ENCODE data around the gene LZTFL1. TPM values are rescaled to one million over a fixed set of nuclear protein-coding genes. Genes with fewer than 3 reads are reported as not detected.

The LZTFL1 gene
- total RNA-seq, 4 donors from 2014 or later, result 12.0 to 18.3 (median 17.8) TPM

DNA sequence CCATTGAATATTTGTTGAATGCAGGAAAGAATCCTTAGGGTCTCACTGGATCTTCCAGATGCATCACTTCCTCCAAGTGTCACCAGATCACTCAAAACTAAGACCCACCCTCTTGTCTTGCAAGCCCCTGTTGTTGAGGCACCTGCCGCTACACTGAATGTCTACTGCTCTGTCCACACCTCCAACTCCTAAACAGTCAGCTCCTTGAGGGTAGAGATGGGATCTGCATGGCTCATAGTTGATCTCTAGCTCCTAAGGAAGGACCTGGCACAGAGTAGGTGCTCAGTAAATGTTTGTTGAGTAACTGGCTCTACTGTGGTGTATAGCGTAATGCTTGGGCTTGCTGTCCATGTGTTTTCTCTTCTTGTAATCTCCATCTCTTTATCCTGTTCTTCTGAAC, 54.4 kb downstream of the LZTFL1 start:
- H3K36me3 ChIP-seq, result no peaks in the 10 kb centered on the region
- no peaks in the 10 kb centered on the region for H3K27me3 ChIP-seq
- H3K4me3 ChIP-seq, result no peak overlapping the region
- no peak for TF ChIP-seq POLR2A (IDR thresholded peaks at IDR 0.05; ENCODE audit: low read depth)
- TF ChIP-seq EP300 (IDR thresholded peaks at IDR 0.05), result no peak
- TF ChIP-seq POLR2AphosphoS5 (IDR thresholded peaks at IDR 0.05), result no peak
- TF ChIP-seq, protein P1, sequence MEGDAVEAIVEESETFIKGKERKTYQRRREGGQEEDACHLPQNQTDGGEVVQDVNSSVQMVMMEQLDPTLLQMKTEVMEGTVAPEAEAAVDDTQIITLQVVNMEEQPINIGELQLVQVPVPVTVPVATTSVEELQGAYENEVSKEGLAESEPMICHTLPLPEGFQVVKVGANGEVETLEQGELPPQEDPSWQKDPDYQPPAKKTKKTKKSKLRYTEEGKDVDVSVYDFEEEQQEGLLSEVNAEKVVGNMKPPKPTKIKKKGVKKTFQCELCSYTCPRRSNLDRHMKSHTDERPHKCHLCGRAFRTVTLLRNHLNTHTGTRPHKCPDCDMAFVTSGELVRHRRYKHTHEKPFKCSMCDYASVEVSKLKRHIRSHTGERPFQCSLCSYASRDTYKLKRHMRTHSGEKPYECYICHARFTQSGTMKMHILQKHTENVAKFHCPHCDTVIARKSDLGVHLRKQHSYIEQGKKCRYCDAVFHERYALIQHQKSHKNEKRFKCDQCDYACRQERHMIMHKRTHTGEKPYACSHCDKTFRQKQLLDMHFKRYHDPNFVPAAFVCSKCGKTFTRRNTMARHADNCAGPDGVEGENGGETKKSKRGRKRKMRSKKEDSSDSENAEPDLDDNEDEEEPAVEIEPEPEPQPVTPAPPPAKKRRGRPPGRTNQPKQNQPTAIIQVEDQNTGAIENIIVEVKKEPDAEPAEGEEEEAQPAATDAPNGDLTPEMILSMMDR (IDR thresholded peaks at IDR 0.05), result no peak
- peak; percentile 77 for DNase-seq (ENCODE audit: extremely low spot score)
- H3K9me3 ChIP-seq, result peaks cover 0 to 14% (median 8%) of the 10 kb centered on the region in 4 donors
- H3K4me1 ChIP-seq, result no peaks in the 10 kb centered on the region
- H3K27ac ChIP-seq (replicated peaks in 1 of 4), result no peak overlapping the region
- WGBS, result 94% methylated on average over 2 of the region's 2 CpGs
- intact Hi-C loops (cut with DNase I), result no loop called here

DNA sequence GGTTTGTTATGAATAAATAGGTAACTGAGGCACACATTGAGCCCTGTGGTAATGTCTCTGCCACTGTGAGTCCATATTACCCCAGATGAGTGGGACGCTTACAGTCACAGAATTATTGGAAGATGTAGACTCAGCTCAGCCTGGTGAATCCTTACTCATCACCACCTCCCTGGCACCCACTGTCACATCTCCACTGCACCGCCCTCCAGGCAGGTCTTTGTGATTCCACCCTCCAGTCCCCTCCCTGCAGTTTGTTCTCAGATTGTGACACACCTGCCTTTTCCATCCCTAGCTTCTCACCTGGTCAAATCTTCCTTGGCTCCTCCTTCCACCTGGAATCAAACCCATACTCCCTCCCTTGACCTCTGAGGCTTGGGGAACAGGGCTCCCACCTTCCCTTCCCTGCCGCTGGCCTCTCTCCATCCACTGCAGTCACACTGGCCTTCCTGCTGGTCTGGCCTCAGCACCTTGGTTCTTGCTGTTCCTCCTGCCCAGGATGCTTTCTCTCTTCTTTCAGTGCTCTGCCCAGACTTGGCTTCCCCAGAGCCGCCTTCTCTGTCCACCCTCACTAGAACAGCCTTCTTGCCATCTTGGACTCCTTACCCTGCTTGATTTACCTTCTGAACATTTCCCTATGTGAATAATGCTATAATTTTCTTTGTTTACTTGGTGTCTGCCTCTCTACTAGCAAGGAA, 55.0 kb downstream of the LZTFL1 start:
- Histone ChIP-seq H3K27ac (replicated peaks in 1 of 4) (no peak overlapping the region), H3K4me3 (no peak overlapping the region), H3K27me3 (no peaks in the 10 kb centered on the region), H3K36me3 (no peaks in the 10 kb centered on the region), H3K4me1 (no peaks in the 10 kb centered on the region), H3K9me3 (peaks cover 0 to 14% (median 8%) of the 10 kb centered on the region in 4 donors)
- DNase-seq (ENCODE audit: extremely low spot score), result peak; percentile 66
- 73% methylated on average over 4 of the region's 4 CpGs for WGBS
- TF ChIP-seq POLR2AphosphoS5 (IDR thresholded peaks at IDR 0.05), result no peak
- TF ChIP-seq EP300 (IDR thresholded peaks at IDR 0.05), result no peak
- TF ChIP-seq POLR2A (IDR thresholded peaks at IDR 0.05; ENCODE audit: low read depth), result no peak
- TF ChIP-seq, protein P1 (IDR thresholded peaks at IDR 0.05), result no peak
- intact Hi-C loops (cut with DNase I), result no loop called here

DNA sequence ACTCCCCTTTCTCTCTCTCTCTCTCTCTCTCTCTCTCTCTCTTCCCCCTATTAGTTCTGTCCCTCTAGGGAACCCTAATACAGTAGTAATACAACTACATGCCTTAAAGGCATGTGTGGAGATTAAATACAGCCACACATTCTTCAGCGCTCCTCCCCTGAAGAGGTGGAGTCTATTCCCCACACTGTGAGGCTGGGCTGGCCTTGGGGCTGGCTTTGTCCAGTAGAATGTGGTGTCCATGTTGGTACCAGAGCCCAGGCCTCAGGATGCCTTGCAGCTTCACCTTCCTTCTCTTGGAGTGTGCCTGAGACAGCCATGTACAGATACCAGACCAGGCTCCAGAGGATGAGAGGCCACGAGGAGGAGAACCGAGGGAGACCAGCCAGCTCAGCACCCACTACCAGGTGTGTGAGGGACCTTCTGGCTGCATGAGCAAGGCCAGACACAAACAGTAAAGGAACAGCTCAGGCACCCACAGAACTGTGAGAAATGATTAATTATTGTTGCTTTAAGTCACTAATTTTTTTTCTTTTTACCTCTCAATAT, 56.2 kb downstream of the LZTFL1 start:
- Histone ChIP-seq H3K27me3 (no peaks in the 10 kb centered on the region), H3K36me3 (no peaks in the 10 kb centered on the region), H3K27ac (replicated peaks in 1 of 4) (no peak overlapping the region), H3K4me1 (no peaks in the 10 kb centered on the region), H3K4me3 (no peak overlapping the region), H3K9me3 (peaks cover 0 to 14% (median 8%) of the 10 kb centered on the region in 4 donors)
- peak; percentile 89 for DNase-seq (ENCODE audit: extremely low spot score)
- intact Hi-C loops (cut with DNase I), result no loop called here
- no peak for TF ChIP-seq POLR2A (IDR thresholded peaks at IDR 0.05; ENCODE audit: low read depth)
- no peak for TF ChIP-seq EP300 (IDR thresholded peaks at IDR 0.05)
- TF ChIP-seq, protein P1 (IDR thresholded peaks at IDR 0.05), result no peak
- WGBS, result 94% methylated on average over 3 of the region's 3 CpGs

DNA sequence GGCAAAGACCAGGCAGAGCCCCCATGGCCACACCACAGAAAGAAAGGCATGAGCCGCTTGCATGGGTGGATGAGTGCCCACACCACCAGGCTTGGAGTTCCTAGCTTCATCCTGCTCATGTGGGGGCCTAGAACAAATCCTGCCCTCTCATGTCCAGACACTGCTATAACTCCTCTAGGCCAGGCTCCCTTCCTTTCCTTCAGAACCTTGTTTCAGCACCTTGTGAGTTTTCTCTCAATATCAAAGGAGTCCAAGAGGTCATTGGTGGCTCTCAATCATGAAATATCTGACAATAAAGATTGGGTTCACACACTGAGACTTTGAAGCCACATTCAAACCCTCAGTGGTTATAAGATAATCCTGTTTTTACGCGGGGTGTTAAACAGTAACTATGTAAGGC, 58.3 kb downstream of the LZTFL1 start:
- intact Hi-C loops (cut with DNase I), result no loop called here
- TF ChIP-seq EP300 (IDR thresholded peaks at IDR 0.05) (no peak), POLR2AphosphoS5 (IDR thresholded peaks at IDR 0.05) (no peak), POLR2A (IDR thresholded peaks at IDR 0.05; ENCODE audit: low read depth) (no peak)
- TF ChIP-seq, protein P1 (IDR thresholded peaks at IDR 0.05), result no peak

More for the DNA sequence above, 58.3 kb downstream of the LZTFL1 start:
- 97% methylated on average over 3 of the region's 3 CpGs for WGBS
- H3K36me3 ChIP-seq, result no peaks in the 10 kb centered on the region
- peaks cover 0 to 2% (median 0%) of the 10 kb centered on the region in 4 donors for H3K9me3 ChIP-seq
- H3K27ac ChIP-seq (replicated peaks in 1 of 4), result no peak overlapping the region
- H3K4me3 ChIP-seq, result no peak overlapping the region
- no peaks in the 10 kb centered on the region for H3K4me1 ChIP-seq
- no peaks in the 10 kb centered on the region for H3K27me3 ChIP-seq
- DNase-seq (ENCODE audit: extremely low spot score), result no peak
